CD4-positive, alpha-beta T cell treated with Interleukin-17A for 4 hours (primary cell): ENCODE measurements around the gene PDE11A.
A peak's percentile ranks its signal among the peaks of the same experiment; 100 is the strongest.

ENCODE experiments used
- DNase-seq: peaks from one replicate; pipeline ENCODE4 v3.0.0-alpha.2; 2020; ENCODE audit warnings: mixed read lengths

The PDE11A gene

DNA sequence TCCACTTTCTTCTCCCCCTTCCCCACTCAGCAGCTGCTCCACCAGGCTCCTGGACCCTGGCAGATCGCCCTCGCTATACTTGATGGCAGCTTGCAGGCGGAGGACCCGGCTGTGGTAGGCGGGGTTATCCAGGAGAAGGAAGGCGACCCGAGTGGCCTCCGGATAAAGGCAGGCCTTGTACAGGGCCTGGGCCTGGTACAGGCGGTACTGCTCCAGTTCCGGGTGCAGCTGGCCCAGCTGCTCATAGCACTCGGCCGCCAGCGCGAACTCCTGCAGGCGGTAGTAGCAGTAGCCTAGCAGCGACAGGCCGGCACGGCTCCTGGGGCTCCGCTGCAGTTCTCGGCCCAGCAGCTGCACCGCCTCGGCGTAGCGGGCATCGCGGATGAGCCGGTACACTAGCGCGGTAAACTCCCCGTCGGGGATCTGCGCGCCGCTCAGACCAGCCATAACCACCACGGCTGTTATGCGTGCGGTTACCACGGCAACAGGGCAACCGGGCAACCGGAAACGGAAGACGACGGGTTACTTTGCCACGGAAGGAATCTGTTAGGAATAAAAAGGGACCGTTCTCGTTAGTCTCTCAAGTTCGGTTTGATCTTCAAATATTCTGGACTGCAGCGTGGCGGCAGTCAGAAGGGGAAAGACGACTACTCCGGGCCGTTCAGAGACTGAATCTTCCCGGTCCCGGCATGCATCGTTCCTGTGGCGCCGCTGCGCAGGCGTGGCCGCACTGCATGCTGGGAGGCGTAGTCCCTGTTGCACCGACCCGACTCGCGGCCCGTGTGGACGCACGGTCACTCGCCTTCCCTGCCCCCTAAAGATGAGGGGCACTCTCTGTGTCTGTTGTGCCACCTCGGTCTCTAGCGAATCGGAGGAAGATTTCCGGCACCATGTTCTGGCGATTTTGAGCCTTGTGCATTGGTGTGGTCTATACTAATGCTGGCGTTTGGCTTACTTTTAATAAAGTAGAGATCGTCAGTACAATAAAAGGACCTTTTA is 454.0 kb downstream of the PDE11A start:
- peak; percentile 90 for DNase-seq

- DNase-seq: no peak
These were observed 454.7 kb downstream of the PDE11A start for GRCh38 chr2:177617849-177618248.

- DNase-seq: no peak
These were observed 455.8 kb downstream of the PDE11A start for GRCh38 chr2:177616731-177617130.

DNA sequence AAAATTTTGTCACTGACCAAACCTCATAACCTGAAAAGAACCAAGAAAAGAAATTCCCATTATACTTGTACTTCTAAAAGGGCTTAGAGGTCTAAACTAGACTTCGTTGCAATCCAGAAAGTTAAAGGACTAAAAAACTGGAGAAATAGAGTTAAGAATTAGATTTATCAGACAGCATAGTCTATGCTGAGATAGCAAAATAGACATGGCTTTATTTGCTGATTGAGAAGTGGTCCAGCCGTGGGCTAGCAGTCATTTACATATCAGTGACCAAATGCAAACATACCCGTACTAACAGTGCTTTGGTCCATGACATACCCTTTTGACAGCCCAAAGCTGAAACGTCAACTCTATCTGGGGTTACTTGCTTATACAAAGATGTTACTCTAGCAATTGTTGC is 456.5 kb downstream of the PDE11A start:
- DNase-seq: no peak

GRCh38 chr2:177612659-177613058 is 459.9 kb downstream of the PDE11A start:
- DNase-seq: no peak

DNA sequence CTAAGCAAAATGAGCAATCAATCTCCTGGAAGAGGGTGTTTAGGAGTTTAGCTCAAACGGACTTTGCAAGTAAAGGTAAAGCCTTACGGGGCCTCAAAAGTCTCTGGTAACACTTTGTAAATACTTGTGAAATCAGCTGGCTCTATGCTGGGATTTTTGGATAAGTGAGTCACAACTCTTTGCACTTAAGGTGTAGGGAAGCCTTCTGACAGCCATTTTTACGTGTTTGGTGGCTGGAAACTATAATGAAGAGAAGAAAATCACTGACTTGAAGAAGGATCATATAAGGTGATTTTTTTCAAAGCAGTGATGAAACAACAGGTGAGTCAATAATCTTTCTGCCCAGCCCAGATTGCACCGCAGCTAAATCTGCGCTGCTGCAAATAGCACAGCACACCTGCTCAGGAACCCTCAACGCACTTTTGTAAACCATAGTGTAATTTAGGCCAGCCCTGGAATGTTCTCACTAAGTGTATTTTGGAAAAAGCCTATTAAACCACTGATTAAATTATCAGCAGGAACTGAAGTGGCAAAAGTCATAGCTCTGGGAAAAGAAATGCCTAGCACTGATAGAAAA is 461.2 kb downstream of the PDE11A start:
- DNase-seq: no peak

DNA sequence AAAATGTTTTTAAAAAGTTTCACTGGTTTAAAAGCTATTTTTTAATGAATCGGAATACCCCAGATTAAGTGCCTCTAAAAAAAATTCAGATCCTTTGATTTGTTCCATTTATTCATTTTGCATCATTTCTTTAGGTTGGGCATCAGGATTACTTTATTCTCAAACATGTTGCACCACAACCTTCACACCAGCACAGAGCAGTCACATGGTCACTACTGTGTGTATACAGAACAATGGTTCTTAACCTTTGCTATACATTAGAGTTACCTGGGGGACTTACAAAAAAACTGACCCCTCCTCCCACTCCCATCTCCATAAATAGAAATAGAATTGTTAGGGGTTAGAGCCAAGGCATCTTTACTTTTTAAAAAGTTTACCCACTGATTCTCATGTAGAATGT is 461.8 kb downstream of the PDE11A start:
- no peak for DNase-seq

DNA sequence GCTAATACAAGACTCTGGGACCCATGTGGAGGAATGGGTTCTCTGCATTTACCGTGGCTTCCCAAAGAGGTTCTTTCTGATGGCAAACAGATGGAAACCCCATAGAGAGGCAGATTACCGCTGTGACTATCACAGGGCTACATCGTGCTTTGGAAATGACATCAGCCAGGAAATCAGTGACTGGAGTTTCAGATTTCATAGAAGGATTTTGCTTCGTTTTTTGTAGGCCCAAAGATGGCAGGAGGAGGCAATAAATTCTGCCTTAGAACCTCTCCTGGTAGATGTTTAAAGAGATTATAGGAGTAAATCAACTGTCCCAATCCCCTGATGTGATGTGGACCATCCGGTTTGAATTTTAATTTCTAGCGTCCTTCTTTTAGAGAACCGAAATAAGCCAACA is 465.9 kb downstream of the PDE11A start:
- no peak for DNase-seq

DNA sequence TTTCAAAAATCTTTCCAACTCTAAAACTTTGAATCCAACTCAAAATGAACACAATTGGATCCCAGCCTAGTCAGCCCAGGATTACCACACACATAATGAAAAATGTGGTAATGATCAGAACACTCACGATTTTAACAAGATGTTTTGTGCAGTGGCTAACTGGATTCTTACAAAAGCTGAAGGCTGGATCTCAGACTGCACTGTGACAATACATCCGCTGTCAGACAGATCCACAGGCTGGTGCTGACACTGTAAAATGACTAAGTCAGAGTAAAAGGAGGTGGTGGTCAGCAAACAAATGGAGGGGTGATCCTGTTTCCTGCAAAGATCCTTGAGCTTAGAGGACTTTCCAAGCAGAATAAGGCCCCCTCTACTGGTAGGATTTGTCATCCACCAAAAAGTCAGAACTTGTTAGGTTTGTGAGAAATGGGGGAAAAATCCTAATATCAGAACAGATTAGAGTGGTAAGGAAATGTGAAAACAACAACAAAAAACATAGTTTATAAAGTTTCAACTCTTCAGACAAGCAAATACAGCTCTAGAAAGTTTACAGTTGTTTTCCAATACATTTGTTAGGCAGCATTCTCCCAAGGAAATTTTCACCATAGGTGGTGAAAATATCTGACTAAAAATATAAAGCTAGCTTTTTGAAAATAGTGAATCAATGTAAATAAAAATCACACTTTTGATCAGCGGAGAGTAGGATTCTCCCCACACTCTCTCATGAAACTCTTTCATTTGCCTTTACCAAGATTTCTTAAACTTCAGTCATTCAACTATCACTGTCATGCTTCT is 468.1 kb downstream of the PDE11A start:
- DNase-seq: no peak

DNA sequence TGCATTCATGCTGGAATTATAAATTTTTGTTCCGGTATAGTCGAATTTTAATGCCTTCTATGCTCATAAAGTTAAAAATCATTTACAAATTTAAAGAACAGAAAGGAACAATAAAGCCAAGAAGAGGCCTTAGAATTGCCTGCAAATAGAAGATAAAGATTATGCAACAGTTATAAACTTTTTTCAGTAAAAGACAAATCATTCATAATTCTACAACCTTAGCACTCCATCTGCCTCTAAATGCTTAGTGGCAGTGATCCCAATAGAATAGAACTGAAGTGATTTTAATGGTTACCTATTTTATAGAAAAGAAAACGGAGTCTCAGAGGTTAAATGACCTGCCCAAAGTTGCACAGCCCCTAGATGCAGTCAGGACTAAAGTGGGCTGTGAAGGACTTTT is 468.8 kb downstream of the PDE11A start:
- no peak for DNase-seq

- DNase-seq: no peak
These were observed 469.4 kb downstream of the PDE11A start for GRCh38 chr2:177603181-177603580.

DNA sequence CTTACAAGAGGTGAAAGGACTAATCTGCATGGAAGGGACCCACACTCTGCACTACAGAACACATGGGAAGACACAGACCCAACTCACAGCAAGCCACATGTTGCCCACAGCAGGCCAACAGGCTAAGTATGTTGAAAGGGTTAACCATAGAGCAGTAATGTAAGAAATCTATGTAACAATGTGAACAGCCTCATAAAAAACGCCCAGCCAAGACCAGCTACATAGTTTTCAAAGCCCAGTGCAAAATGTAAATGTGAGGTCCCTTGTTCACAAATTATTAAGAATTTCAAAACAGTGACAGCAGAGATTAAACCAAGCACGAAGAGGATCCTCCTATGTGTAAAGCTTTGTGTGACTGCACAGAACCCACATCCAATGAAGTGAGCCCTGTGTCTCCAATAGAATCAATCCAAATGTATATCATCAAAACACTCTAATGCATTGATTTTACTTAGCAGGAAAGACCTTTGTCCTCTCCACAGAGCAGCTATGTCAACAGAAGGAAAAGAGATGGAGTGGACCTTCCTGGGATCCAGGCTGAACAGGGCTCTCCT is 469.9 kb downstream of the PDE11A start:
- no peak for DNase-seq

- DNase-seq: no peak
These were observed 471.7 kb downstream of the PDE11A start for GRCh38 chr2:177600917-177601316.

- no peak for DNase-seq
These were observed 472.6 kb downstream of the PDE11A start for GRCh38 chr2:177599956-177600355.

DNA sequence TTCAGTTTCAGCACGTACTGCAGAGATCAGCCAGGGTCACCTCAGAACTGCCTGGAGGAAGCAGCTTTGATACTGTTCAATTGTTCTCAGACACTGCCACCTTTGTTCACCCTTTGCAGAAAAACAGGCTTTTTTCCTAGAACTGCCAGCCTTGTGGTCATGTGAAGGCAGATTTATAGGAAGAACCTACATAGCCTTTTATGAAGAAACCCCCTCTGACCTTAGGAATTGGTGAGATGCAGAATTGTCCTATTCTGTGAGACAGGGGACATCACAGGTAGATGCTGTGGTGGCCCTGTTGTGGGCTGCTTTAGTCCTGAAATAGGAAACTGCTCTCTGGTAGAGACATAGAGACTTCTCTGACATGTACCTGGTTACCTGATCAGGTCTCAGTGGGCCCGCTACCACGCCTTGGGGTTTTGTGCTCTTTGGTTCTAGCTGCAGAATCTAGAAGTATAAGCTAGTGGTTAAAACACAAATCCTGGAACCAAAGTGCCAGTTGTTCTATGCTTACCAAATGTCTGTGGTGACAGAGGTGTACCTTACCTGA is 473.4 kb downstream of the PDE11A start:
- no peak for DNase-seq

DNA sequence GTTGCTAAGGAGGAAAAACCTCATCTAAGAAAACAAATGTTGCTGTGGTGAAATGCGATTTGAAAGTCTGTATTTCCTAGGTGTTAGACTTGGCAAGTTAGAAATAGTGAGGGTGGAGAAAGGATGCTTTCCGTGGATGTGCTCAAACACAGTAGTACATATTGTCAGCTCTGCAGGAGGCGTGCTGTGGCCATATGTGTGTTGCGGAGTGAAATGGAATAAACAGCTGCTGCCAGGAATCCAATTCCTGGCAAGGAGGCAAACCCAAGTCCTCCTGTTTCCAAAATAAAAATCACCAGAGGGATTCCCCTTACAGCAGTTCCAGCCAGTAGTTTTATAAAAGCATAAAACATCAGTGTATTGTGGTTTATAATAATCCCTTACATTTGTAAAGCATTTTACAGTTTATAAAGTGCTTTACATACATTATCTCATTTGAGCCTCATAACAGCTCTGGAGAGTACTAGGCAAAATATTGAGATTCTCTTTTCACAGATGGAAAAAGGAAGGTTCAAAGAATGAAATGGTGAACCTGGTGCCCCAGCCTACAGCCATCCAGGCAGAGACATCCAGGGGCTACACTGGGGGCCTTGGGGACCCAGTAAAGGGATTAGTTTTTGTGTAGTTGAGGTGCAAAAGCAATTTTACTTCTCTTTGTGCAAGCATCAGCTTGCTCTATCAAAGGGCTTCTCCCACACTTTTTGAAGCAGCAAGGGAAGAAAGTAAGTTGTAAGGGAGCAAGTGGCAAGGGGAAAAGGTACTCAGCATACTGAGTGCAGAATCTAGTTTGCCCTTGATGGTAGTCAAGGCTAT is 474.0 kb downstream of the PDE11A start:
- DNase-seq: no peak

- DNase-seq: no peak
These were observed 474.8 kb downstream of the PDE11A start for GRCh38 chr2:177597759-177598158.

GRCh38 chr2:177596866-177597265 is 475.7 kb downstream of the PDE11A start:
- no peak for DNase-seq

GRCh38 chr2:177595126-177595845 is 477.3 kb downstream of the PDE11A start:
- DNase-seq: no peak

DNA sequence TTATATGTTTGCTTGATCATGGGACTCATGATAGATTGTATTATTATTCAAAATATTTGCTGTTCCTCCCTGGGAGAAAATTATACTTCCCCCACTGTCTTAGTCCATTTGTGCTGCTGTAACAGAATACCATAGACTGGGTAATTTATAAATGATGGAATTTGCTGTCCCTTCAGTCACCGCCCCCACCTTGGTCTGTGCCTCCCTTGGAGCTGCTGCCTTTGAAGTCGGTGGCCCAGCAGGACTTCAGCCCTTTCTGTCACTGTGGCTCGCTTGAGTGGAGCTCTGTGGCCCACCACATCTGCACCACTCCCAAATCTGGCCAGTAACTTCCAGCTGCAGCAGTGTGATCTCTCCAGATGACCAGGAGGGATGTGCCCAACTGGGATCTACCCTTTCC is 479.2 kb downstream of the PDE11A start:
- no peak for DNase-seq

DNA sequence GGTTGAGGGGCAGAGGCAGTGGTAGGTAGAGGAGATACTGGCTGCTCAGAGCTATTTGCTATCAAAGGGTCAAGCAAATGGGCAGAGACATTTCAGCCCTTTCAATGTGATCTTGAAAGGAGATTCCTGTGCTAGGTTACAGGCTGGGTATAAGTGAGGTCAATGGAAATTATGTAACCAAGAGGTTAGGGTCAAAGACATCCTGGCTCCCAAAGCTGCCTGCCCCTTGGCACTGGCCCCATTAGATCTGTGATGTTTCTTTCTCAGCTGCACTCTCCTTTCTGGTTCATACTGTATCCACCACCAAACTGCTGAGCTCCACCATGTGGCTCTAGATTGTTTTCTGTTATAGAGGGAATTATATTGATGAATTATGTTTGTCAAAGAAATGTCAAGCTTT is 479.6 kb downstream of the PDE11A start:
- DNase-seq: no peak
